ENCODE data around the gene PARS2.

The PARS2 gene

GRCh38 chr1:54728027-54728426 is 36.3 kb downstream of the PARS2 start:
- no peak for DNase-seq (ENCODE audit: low read depth)

GRCh38 chr1:54724771-54725170 is 39.6 kb downstream of the PARS2 start:
- DNase-seq (ENCODE audit: low read depth): no peak

GRCh38 chr1:54723985-54724384 is 40.3 kb downstream of the PARS2 start:
- no peak for DNase-seq (ENCODE audit: low read depth)

GRCh38 chr1:54721719-54722118 is 42.6 kb downstream of the PARS2 start:
- DNase-seq (ENCODE audit: low read depth): no peak

GRCh38 chr1:54716299-54717047 is 47.9 kb downstream of the PARS2 start:
- no peak for DNase-seq (ENCODE audit: low read depth)

GRCh38 chr1:54715493-54716298 is 48.6 kb downstream of the PARS2 start, which contains the start of gene TTC4:
TSS of gene TTC4 (plus strand) at chr1:54715861. CDS start at chr1:54715909, 48 bp downstream.
- peak; percentile 62 for DNase-seq (ENCODE audit: low read depth)

GRCh38 chr1:54714881-54715492 is 49.3 kb downstream of the PARS2 start:
- no peak for DNase-seq (ENCODE audit: low read depth)

- no peak for DNase-seq (ENCODE audit: low read depth)
These were observed 52.8 kb downstream of the PARS2 start for GRCh38 chr1:54711536-54711935.

GRCh38 chr1:54710841-54711240 is 53.5 kb downstream of the PARS2 start:
- DNase-seq (ENCODE audit: low read depth): no peak

- DNase-seq (ENCODE audit: low read depth): no peak
These were observed 53.9 kb downstream of the PARS2 start for GRCh38 chr1:54710434-54710833.

GRCh38 chr1:54709547-54710292 is 54.6 kb downstream of the PARS2 start:
- DNase-seq (ENCODE audit: low read depth): no peak

GRCh38 chr1:54708385-54708784 is 55.9 kb downstream of the PARS2 start:
- no peak for DNase-seq (ENCODE audit: low read depth)

Data from stimulated activated CD8-positive, alpha-beta memory T cell treated with anti-CD3 and anti-CD28 coated beads, Interleukin-15, amount 100 ng/mL, for 1 hour (primary cell).